ENCODE data around the gene SERPINB2.

Gene SERPINB2

GRCh38 chr18:63949068-63949737, 61.7 kb downstream of the SERPINB2 start, which contains the start of gene HMSD:
HMSD (plus strand) TSS chr18:63949301; CDS start chr18:63953456, 4,155 bp downstream.
- H3K36me3 ChIP-seq (ENCODE audit: control insufficient read depth, insufficient read depth, low read length), result no peaks in the 10 kb centered on the region
- no peaks in the 10 kb centered on the region for H3K4me1 ChIP-seq
- no peak within 1 kb of the TSS for H3K27ac ChIP-seq
- TF ChIP-seq CTCF (IDR thresholded peaks at IDR 0.05), result peak; percentile 14
- no peaks in the 10 kb centered on the region for H3K79me2 ChIP-seq
- H3K9me3 ChIP-seq (ENCODE audit: control insufficient read depth, low read length), result no peaks in the 10 kb centered on the region
- no peak within 1 kb of the TSS for H3K9ac ChIP-seq
- H3K4me2 ChIP-seq (ENCODE audit: low read length), result peak within 1 kb of the TSS; percentile 71
- no peaks in the 10 kb centered on the region for H3K27me3 ChIP-seq (ENCODE audit: control insufficient read depth, insufficient read depth, low read length)
- H3K4me3 ChIP-seq (ENCODE audit: low read depth, low read length), result no peak within 1 kb of the TSS
- peak within 1 kb of the TSS; percentile 82 for H2AFZ ChIP-seq

GRCh38 chr18:63951302-63951705, 63.8 kb downstream of the SERPINB2 start:
- H3K27me3 ChIP-seq (ENCODE audit: control insufficient read depth, insufficient read depth, low read length), result no peaks in the 10 kb centered on the region
- H3K36me3 ChIP-seq (ENCODE audit: control insufficient read depth, insufficient read depth, low read length), result no peaks in the 10 kb centered on the region
- H2AFZ ChIP-seq, result no peak overlapping the region
- no peaks in the 10 kb centered on the region for H3K79me2 ChIP-seq
- no peak overlapping the region for H3K4me2 ChIP-seq (ENCODE audit: low read length)
- no peak overlapping the region for H3K27ac ChIP-seq
- no peak overlapping the region for H3K9ac ChIP-seq
- H3K4me3 ChIP-seq (ENCODE audit: low read depth, low read length), result no peak overlapping the region
- no peaks in the 10 kb centered on the region for H3K9me3 ChIP-seq (ENCODE audit: control insufficient read depth, low read length)
- no peak for TF ChIP-seq CTCF (IDR thresholded peaks at IDR 0.05)
- H3K4me1 ChIP-seq, result no peaks in the 10 kb centered on the region

All from parathyroid adenoma (tissue), 2 donors.